Measurements from ENCODE around the gene CPA2. TPM values are rescaled to one million over a fixed set of nuclear protein-coding genes. Genes with fewer than 3 reads are reported as not detected.

The CPA2 gene
- total RNA-seq, 1 experiment from 2014 or later = not detected

DNA sequence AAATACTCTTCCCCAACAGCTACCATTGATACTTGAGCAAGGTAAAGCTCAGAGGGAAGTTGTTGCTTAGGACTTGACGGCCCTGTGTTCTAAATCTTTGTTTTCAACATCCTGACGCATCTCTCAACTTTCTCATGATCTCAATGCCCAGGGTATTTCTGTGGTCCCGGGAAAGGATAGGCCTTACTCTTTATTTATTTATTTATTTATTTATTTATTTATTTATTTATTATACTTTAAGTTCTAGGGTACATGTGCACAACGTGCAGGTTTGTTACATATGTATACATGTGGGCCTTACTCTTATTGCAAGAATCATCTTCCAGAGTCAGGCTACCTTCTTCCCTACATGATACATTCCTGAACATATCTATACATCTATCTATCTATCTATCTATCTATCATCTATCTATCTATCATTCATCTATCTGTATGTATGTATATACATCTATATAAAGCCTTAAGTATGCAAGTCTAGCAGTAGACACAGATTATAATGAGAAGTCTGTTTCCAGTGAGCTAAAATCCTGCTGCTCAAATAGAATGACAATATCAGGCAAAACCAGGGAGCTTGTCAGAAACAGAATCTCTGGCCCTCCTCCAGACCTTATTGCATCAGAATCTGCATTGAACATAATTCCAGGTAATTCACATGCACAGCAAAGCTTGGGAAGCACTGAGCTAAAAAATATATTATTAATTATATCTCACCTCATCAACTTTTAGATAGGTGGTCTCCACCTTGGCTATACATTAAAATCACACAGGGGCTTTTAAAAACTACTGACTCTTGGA, 65.8 kb downstream of the CPA2 start:
- no peak for DNase-seq (ENCODE audit: low read depth, low spot score)

DNA sequence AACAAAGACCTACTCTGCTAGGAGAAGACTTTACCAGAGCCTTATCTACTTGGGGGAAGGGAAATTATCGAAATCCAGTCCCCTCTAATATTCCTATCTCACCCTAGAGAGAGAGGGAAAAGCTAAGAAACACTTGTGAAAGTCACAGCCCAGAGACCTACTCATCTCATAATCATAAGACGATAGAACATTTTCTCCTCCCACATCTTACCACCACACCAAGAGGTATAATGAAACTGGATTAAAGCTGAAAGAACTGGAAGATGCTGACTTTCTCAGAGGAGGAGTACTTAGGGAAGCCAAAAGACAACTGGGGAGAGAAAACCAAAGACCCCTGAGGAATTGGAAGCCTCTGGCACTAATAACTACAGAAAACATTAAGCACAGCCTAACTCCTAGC, 67.2 kb downstream of the CPA2 start:
- no peak for DNase-seq (ENCODE audit: low read depth, low spot score)
- in situ Hi-C loops (cut with HindIII; ENCODE audit: low pct_unique_long_range_greater_than_20kb, low sequenced_read_pairs) = no loop called here

More for the DNA sequence above, 65.8 kb downstream of the CPA2 start:
- in situ Hi-C loops (cut with HindIII; ENCODE audit: low pct_unique_long_range_greater_than_20kb, low sequenced_read_pairs) = no loop called here

DNA sequence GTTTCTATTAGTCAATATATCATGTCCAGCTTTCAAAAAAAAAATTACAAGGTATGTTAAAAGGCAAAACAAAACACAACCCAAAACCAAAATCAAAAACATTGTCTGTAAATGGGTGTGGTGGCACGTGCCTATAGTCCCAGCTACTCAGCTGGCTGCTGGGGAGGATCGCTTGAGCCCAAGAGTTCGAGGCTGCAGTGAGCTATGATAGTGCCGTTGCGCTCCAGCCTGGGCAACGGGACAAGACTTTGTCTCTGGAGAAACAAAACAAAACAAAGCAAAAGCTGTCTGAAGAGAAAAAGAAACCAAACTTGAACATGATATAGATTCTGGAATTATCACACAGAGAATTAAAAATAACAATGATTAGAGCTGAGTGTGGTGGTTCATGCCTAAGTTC, 67.6 kb downstream of the CPA2 start:
- in situ Hi-C loops (cut with HindIII; ENCODE audit: low pct_unique_long_range_greater_than_20kb, low sequenced_read_pairs) = no loop called here

DNA sequence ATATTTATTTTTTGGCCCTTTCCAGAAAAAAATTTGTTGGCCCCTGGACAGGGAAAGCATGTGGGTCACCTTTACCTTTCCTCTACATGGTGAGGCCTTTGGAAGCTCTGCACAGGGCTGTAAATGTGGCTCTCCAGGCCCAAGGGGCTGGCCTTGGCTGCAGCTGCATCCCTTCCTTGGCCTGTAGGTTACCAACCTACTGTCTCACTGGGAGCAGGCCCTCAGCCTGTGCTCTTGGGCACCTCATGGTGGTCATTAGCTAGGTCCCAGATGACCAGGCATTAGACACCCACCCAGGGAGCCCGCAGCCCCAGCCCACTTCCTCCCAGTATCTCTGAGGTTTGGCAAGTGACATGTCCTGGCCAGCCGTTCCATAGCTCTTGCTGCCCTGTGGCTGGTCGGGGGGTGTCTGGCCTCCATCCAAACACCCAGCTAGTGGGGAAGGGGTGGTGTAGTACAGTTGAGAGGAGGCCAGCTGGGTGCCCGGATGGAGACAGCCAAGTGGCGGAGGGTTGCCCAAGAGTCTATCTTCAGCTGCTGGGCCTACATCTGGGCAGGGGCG, 70.8 kb downstream of the CPA2 start:
- in situ Hi-C loops (cut with HindIII; ENCODE audit: low pct_unique_long_range_greater_than_20kb, low sequenced_read_pairs) = no loop called here

More for the DNA sequence above, 67.6 kb downstream of the CPA2 start:
- DNase-seq (ENCODE audit: low read depth, low spot score) = no peak

DNA sequence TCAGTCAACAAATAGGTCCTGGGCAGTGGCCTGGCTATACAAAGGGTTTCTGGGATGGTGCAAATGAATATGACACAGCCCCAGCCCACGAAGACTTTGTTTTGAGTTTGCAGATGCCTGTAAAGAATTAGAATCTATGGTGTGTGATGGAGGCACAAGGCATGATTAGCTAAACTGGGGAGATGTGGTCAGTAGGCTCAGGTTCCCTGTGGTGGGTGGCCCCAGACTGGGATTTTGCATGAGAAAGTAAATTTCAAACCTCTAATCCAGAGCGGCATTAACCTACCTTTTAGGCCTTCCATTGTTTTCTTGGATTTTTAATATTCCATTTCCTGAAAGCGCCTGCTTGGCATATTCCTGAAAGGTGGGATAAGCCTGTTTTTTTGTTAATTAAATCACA, 71.6 kb downstream of the CPA2 start:
- in situ Hi-C loops (cut with HindIII; ENCODE audit: low pct_unique_long_range_greater_than_20kb, low sequenced_read_pairs) = no loop called here
- no peak for DNase-seq (ENCODE audit: low read depth, low spot score)

More for the DNA sequence above, 70.8 kb downstream of the CPA2 start:
- DNase-seq (ENCODE audit: low read depth, low spot score) = no peak

Other genes with a start within 250 kb of the CPA2 start
- 41.4 and 47.1 TPM in 2 replicates for gene ZC3HC1, start 215.5 kb upstream of the CPA2 start, total RNA-seq (2014; rRNA removed; shearing (Covaris generic))
- gene KLHDC10, start 196.3 kb upstream of the CPA2 start, total RNA-seq (2014; rRNA removed; shearing (Covaris generic)) = 38.2 and 39.6 TPM in 2 replicates
- 31.0 and 34.0 TPM in 2 replicates for gene TMEM209, start 61.5 kb upstream of the CPA2 start, total RNA-seq (2014; rRNA removed; shearing (Covaris generic))
- 0.45 TPM in 1 of 2 replicates, not detected in the other for gene SSMEM1, start 59.0 kb upstream of the CPA2 start, total RNA-seq (2014; rRNA removed; shearing (Covaris generic))
- 0.11 and 0.16 TPM in 2 replicates for gene CPA4, start 26.3 kb downstream of the CPA2 start, total RNA-seq (2014; rRNA removed; shearing (Covaris generic))
- gene CPA5, start 78.0 kb downstream of the CPA2 start, total RNA-seq (2014; rRNA removed; shearing (Covaris generic)) = not detected in 2 replicates
- gene CPA1, start 113.6 kb downstream of the CPA2 start, total RNA-seq (2014; rRNA removed; shearing (Covaris generic)) = not detected in 2 replicates
- 16.0 and 17.5 TPM in 2 replicates for gene CEP41, start 174.2 kb downstream of the CPA2 start, total RNA-seq (2014; rRNA removed; shearing (Covaris generic))
- not detected in 2 replicates for gene MEST, start 225.2 kb downstream of the CPA2 start, total RNA-seq (2014; rRNA removed; shearing (Covaris generic))